Keratinocyte (primary cell): Measurements from ENCODE around the gene MYO1C. TPM values are rescaled to one million over a fixed set of nuclear protein-coding genes. Genes with fewer than 3 reads are reported as not detected.

ENCODE experiments used
- DNase-seq: peaks from one replicate; pipeline ENCODE4 v3.0.0-alpha.2; 2011; ENCODE audit warnings: low read depth, missing footprints, low spot score
- FAIRE-seq: peaks from 2 replicates; lab custom pipeline; 2011; peaks lifted over from hg19 to GRCh38; lab: Jason Lieb, UNC
- H2AFZ ChIP-seq: 2 replicates; pipeline ENCODE4 v1.6.0; 2012; ENCODE audit warnings: low read length, control low read depth, inconsistent platforms; ENCODE audit not compliant: control insufficient read depth
- H3K27ac ChIP-seq: 2 replicates; pipeline ENCODE4 v1.5.1; 2011; ENCODE audit warnings: low read length; ENCODE audit not compliant: control insufficient read depth, insufficient read depth
- H3K27me3 ChIP-seq: 3 replicates; pipeline ENCODE4 v1.6.0; 2011; ENCODE audit warnings: low read length; ENCODE audit not compliant: control insufficient read depth, insufficient read depth; ENCODE audit errors: extremely low read depth
- H3K36me3 ChIP-seq, 2 experiments: 2 replicates in 1 of 2; 3 replicates in 1 of 2; pipeline ENCODE4 v1.5.1; 2011; ENCODE audit warnings: low read length in 2 of 2, mild to moderate bottlenecking in 1 of 2; ENCODE audit not compliant: control insufficient read depth in 2 of 2, insufficient read depth in 2 of 2; ENCODE audit errors: extremely low read depth in 1 of 2
- H3K4me1 ChIP-seq: 3 replicates; pipeline ENCODE4 v1.5.1; 2011; ENCODE audit warnings: low read length; ENCODE audit not compliant: control insufficient read depth, insufficient read depth; ENCODE audit errors: extremely low read depth
- H3K4me2 ChIP-seq: 3 replicates; pipeline ENCODE4 v1.6.0; 2011; ENCODE audit warnings: low read depth, low read length; ENCODE audit not compliant: control insufficient read depth, insufficient read depth; ENCODE audit errors: extremely low read depth
- H3K4me3 ChIP-seq, 3 experiments: fragments of 200-600 bp in 1 of 3; sonication (generic) in 1 of 3; 2 replicates in 2 of 3; 3 replicates in 1 of 3; pipeline ENCODE4 v1.5.1; 2011 to 2016; ENCODE audit warnings: low read length in 3 of 3, mild to moderate bottlenecking in 3 of 3, control low read depth in 2 of 3, inconsistent platforms in 1 of 3, low read depth in 1 of 3, mixed read lengths in 1 of 3, mixed run types in 1 of 3, moderate library complexity in 1 of 3; ENCODE audit not compliant: control insufficient read depth in 2 of 3, insufficient read depth in 2 of 3; ENCODE audit errors: extremely low read depth in 1 of 3
- H3K79me2 ChIP-seq: 2 replicates; pipeline ENCODE4 v1.6.0; 2012; ENCODE audit warnings: low read length; ENCODE audit not compliant: control insufficient read depth, insufficient read depth
- H3K9ac ChIP-seq: 3 replicates; pipeline ENCODE4 v1.6.0; 2011; ENCODE audit warnings: low read length; ENCODE audit not compliant: control insufficient read depth, insufficient read depth; ENCODE audit errors: extremely low read depth
- H3K9me1 ChIP-seq: 3 replicates; pipeline ENCODE4 v1.6.0; 2011; ENCODE audit warnings: low read length; ENCODE audit not compliant: control insufficient read depth, insufficient read depth; ENCODE audit errors: extremely low read depth
- H3K9me3 ChIP-seq: 2 replicates; pipeline ENCODE4 v1.5.1; 2012; ENCODE audit warnings: low read depth, low read length; ENCODE audit not compliant: control insufficient read depth
- H4K20me1 ChIP-seq: 3 replicates; pipeline ENCODE4 v1.6.0; 2011; ENCODE audit warnings: low read length; ENCODE audit not compliant: control insufficient read depth, insufficient read depth; ENCODE audit errors: extremely low read depth
- EZH2 ChIP-seq: IDR thresholded peaks from one replicate; pipeline ENCODE4 v1.6.1; 2012; ENCODE audit warnings: inconsistent platforms, mild to moderate bottlenecking, low read length, moderate library complexity
- dilution Hi-C: fragments of 300-500 bp; cut with MboI; formaldehyde crosslinking; loops from one replicate; pipeline ENCODE4 v1.7.0; 2020; ENCODE audit warnings: low sequenced_read_pairs; ENCODE audit not compliant: extremely low pct_ligation_motif_present
- polyA plus RNA-seq, 5 experiments: library from polyadenylated mRNA; depleted of rRNA in 3 of 5; stranded (reverse) in 3 of 5; stranded (forward) in 1 of 5; unstranded in 1 of 5; fragments of >200 nt; gene quantifications; 1 replicate in 1 of 5; 2 replicates in 3 of 5; 3 replicates in 1 of 5; pipeline versions ENCODE4 v1.2.1 to v1.2.3, GENCODE V29; 2011 to 2012; ENCODE audit warnings: missing spikeins in 2 of 5, low read depth in 1 of 5, low replicate concordance in 1 of 5
- TF ChIP-seq, protein P1 (sequence below), 3 experiments: IDR thresholded peaks in 1 of 3; conservative IDR thresholded peaks in 1 of 3; optimal IDR thresholded peaks in 1 of 3; 2 replicates in 2 of 3; 3 replicates in 1 of 3; pipeline versions ENCODE3 to v1.5.1; 2011; ENCODE audit warnings: low read length in 3 of 3, mild to moderate bottlenecking in 3 of 3, moderate library complexity in 2 of 3, control low read depth in 1 of 3, inconsistent platforms in 1 of 3; ENCODE audit not compliant: insufficient read depth in 2 of 3; ENCODE audit errors: extremely low read depth in 1 of 3

The MYO1C gene
- polyA plus RNA-seq, 1 donor (not counting 4 experiments of a cell fraction or from before 2014, with no cell fraction given): 101 TPM

DNA sequence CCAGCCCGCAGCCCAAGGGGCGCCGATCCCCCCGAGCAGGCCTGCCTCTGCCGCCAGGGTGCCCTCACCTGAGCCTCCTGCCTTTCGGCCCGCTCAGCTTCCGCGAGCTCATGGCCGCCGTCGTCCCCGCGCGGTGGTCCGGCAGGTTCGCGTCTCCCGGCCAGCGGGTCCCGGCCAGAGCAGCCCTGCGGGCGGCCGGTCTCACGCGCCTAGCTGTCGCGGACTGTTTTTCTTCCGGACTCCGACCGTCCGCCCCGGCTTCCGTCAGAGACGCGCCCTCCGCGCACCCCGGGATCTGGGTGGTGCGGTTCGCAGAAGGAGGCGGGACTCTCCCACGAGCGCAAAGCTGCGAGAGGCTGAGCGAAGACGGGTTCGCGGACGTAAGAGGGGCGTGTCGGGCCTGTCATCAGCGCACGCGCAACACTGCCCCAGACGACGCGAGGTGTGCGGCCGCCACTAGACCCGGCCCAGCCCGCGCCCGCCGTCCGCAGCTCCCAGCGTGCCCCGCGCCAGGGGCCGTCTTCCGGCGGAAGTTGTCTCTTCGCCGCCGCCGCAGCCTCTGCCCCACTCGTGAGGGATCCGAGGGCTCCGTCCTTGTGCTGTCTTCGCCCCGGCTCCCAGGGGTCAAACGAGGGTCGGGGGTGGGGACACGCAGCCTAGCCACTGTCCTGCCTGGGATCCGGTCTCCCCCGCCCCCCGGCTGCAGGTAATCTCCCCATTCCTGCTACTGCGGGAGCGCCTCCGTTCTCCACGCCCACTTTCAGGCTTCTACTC is 24.1 kb upstream of the MYO1C start, which contains the start of gene INPP5K:
Gene INPP5K, minus strand, starts transcription at position 225 of the 774 bp plus-strand sequence. Its CDS starts 113 bp downstream, at position 112.
- peak within 1 kb of the TSS; percentile 90 for H2AFZ ChIP-seq
- H3K9me1 ChIP-seq: no peaks in the 10 kb centered on the region
- DNase-seq: peak; percentile 88
- dilution Hi-C loops: no loop called here
- H3K4me3 ChIP-seq: peak within 1 kb of the TSS; percentile 65 to 89 (median 82)
- peaks cover 2% of the 10 kb centered on the region for H4K20me1 ChIP-seq
- H3K9ac ChIP-seq: peak within 1 kb of the TSS; percentile 89
- peak; percentile 69 for FAIRE-seq
- H3K9me3 ChIP-seq: no peaks in the 10 kb centered on the region
- H3K36me3 ChIP-seq: peaks cover 17 to 24% of the 10 kb centered on the region in 2 experiments
- H3K4me2 ChIP-seq: peak within 1 kb of the TSS; percentile 86
- peaks cover 30% of the 10 kb centered on the region for H3K79me2 ChIP-seq
- TF ChIP-seq, protein P1, sequence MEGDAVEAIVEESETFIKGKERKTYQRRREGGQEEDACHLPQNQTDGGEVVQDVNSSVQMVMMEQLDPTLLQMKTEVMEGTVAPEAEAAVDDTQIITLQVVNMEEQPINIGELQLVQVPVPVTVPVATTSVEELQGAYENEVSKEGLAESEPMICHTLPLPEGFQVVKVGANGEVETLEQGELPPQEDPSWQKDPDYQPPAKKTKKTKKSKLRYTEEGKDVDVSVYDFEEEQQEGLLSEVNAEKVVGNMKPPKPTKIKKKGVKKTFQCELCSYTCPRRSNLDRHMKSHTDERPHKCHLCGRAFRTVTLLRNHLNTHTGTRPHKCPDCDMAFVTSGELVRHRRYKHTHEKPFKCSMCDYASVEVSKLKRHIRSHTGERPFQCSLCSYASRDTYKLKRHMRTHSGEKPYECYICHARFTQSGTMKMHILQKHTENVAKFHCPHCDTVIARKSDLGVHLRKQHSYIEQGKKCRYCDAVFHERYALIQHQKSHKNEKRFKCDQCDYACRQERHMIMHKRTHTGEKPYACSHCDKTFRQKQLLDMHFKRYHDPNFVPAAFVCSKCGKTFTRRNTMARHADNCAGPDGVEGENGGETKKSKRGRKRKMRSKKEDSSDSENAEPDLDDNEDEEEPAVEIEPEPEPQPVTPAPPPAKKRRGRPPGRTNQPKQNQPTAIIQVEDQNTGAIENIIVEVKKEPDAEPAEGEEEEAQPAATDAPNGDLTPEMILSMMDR (optimal IDR thresholded peaks at IDR 0.05 in 1 of 3, IDR thresholded peaks at IDR 0.05 in 1 of 3, conservative IDR thresholded peaks at IDR 0.05 in 1 of 3; ENCODE audit: extremely low read depth in 1 of 3, insufficient read depth in 2 of 3, low read length in 3 of 3): peak in 1 of 3 experiments; percentile 26
- TF ChIP-seq EZH2: no peak
- peak within 1 kb of the TSS; percentile 81 for H3K27ac ChIP-seq
- H3K27me3 ChIP-seq: no peaks in the 10 kb centered on the region
- H3K4me1 ChIP-seq: peaks cover 35% of the 10 kb centered on the region

DNA sequence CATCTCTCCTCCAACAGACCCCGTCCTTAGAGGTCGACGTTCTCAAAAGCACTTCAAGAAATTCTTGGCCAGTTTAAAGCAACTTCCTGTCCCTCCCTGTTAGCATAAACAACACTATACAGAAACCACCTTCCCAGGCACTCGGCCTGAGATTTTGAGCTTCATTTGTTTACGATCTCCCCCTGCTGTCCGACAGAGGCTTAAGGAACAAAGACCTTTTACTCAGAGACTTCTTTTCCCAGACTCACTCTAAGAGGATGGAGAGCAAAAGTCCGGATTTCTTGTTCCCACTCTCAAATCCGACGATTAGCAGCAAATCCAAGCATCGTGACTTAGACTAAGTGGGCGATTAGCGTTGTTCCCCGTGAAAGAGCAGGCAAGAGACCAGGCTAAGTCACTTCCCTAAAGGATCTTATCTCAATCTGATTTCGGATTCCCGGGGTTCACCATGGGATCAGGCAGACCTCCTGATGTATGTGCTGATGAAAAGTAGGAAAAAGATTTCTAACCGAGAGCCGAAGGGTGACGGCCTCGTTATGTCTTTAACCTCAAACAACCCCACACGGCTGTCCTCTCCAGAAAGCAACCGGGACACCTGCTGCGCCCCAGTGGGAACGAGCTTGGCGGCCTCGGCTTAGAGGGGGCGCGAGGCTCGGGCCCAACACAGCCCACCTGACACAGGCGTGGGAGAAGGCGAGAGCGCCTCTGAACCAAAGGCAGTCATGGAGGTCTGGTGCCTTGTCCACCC is 23.3 kb upstream of the MYO1C start:
- H3K9me3 ChIP-seq: no peaks in the 10 kb centered on the region
- dilution Hi-C loops: no loop called here
- H3K27ac ChIP-seq: peak overlapping the region; percentile 73
- peaks cover 12 to 24% of the 10 kb centered on the region in 2 experiments for H3K36me3 ChIP-seq
- peaks cover 30% of the 10 kb centered on the region for H3K79me2 ChIP-seq
- H2AFZ ChIP-seq: peak overlapping the region; percentile 87
- H4K20me1 ChIP-seq: peaks cover 2% of the 10 kb centered on the region
- FAIRE-seq (peak; percentile 80), DNase-seq (no peak)
- H3K27me3 ChIP-seq: no peaks in the 10 kb centered on the region
- H3K4me1 ChIP-seq: peaks cover 43% of the 10 kb centered on the region
- no peaks in the 10 kb centered on the region for H3K9me1 ChIP-seq
- peak overlapping the region; percentile 89 for H3K9ac ChIP-seq
- peak overlapping the region; percentile 65 to 86 (median 81) for H3K4me3 ChIP-seq
- TF ChIP-seq EZH2: no peak
- TF ChIP-seq, protein P1 (optimal IDR thresholded peaks at IDR 0.05 in 1 of 3, IDR thresholded peaks at IDR 0.05 in 1 of 3, conservative IDR thresholded peaks at IDR 0.05 in 1 of 3; ENCODE audit: extremely low read depth in 1 of 3, insufficient read depth in 2 of 3, low read length in 3 of 3): peak; percentile 53 to 81 (median 66)
- H3K4me2 ChIP-seq: peak overlapping the region; percentile 86
